Liver (tissue), 3 donors: ENCODE data around the gene OSBPL5.

ENCODE experiments used
- CTCF ChIP-seq: fragments of 150-350 bp; IDR thresholded peaks from 2 replicates; pipeline ENCODE4 v1.5.1; 2017; ENCODE audit warnings: improper control_type of control experiment, low read depth, low read length; ENCODE audit not compliant: missing input control
- EGR1 ChIP-seq, 2 donors: IDR thresholded peaks; 2 replicates each; pipeline ENCODE4 v1.6.1; 2016 to 2018; ENCODE audit warnings: antibody characterized with exemption in 2 of 2, low read depth in 2 of 2
- FOXA1 ChIP-seq: IDR thresholded peaks from 2 replicates; pipeline ENCODE4 v1.6.1; 2016; ENCODE audit warnings: antibody characterized with exemption
- GABPA ChIP-seq, 2 donors: IDR thresholded peaks in 1 of 2; conservative IDR thresholded peaks in 1 of 2; 2 replicates each; pipeline ENCODE4 v1.6.1; 2016; ENCODE audit warnings: antibody characterized with exemption in 2 of 2, mild to moderate bottlenecking in 1 of 2, moderate library complexity in 1 of 2
- JUND ChIP-seq, 2 donors: IDR thresholded peaks; 2 replicates each; pipeline ENCODE4 v1.6.1; 2016; ENCODE audit warnings: antibody characterized with exemption in 2 of 2
- NR2F2 ChIP-seq: IDR thresholded peaks from 2 replicates; pipeline ENCODE4 v1.6.1; 2016; ENCODE audit warnings: antibody characterized with exemption
- RXRA ChIP-seq, 2 donors: IDR thresholded peaks; 2 replicates each; pipeline ENCODE4 v1.6.1; 2017 to 2018; ENCODE audit warnings: antibody characterized with exemption in 2 of 2, mild to moderate bottlenecking in 1 of 2
- SP1 ChIP-seq: IDR thresholded peaks from 2 replicates; pipeline ENCODE4 v1.6.1; 2018; ENCODE audit warnings: antibody characterized with exemption, mild to moderate bottlenecking
- TAF1 ChIP-seq: conservative IDR thresholded peaks from 2 replicates; pipeline ENCODE4 v1.6.1; 2016; ENCODE audit warnings: antibody characterized with exemption, mild to moderate bottlenecking
- YY1 ChIP-seq: IDR thresholded peaks from 2 replicates; pipeline ENCODE4 v1.6.1; 2016; ENCODE audit warnings: antibody characterized with exemption, mild to moderate bottlenecking
- TF ChIP-seq, protein P1 (sequence below): IDR thresholded peaks from 2 replicates; pipeline ENCODE4 v1.6.1; 2016; ENCODE audit warnings: antibody characterized with exemption
- TF ChIP-seq, protein P2 (sequence below): IDR thresholded peaks from 2 replicates; pipeline ENCODE4 v1.6.1; 2016; ENCODE audit warnings: antibody characterized with exemption
- donor health status: healthy.
- donor health status: healthy.

- TF ChIP-seq RXRA (IDR thresholded peaks at IDR 0.05) (no peak), JUND (IDR thresholded peaks at IDR 0.05) (no peak), CTCF (no peak), TAF1 (no peak), YY1 (no peak), NR2F2 (no peak), SP1 (no peak), FOXA1 (no peak), GABPA (IDR thresholded peaks at IDR 0.05 in 1 of 2, conservative IDR thresholded peaks at IDR 0.05 in 1 of 2) (no peak), EGR1 (IDR thresholded peaks at IDR 0.05; ENCODE audit: low read depth in 2 of 2) (no peak)
- TF ChIP-seq, protein P1, sequence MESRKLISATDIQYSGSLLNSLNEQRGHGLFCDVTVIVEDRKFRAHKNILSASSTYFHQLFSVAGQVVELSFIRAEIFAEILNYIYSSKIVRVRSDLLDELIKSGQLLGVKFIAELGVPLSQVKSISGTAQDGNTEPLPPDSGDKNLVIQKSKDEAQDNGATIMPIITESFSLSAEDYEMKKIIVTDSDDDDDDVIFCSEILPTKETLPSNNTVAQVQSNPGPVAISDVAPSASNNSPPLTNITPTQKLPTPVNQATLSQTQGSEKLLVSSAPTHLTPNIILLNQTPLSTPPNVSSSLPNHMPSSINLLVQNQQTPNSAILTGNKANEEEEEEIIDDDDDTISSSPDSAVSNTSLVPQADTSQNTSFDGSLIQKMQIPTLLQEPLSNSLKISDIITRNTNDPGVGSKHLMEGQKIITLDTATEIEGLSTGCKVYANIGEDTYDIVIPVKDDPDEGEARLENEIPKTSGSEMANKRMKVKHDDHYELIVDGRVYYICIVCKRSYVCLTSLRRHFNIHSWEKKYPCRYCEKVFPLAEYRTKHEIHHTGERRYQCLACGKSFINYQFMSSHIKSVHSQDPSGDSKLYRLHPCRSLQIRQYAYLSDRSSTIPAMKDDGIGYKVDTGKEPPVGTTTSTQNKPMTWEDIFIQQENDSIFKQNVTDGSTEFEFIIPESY = no peak
- TF ChIP-seq, protein P2, sequence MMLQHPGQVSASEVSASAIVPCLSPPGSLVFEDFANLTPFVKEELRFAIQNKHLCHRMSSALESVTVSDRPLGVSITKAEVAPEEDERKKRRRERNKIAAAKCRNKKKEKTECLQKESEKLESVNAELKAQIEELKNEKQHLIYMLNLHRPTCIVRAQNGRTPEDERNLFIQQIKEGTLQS = no peak
Measured at GRCh38 chr11:3184732-3185347, 19.7 kb upstream of the OSBPL5 start.
